H9 (cell line): ENCODE results near the gene SPC24. TPM values are rescaled to one million over a fixed set of nuclear protein-coding genes. Genes with fewer than 3 reads are reported as not detected.
"Not testable (repeated sequence)": the region's sequence is repeated elsewhere in the genome, so short reads cannot be mapped to it uniquely, and the experiment has no call there.

Experiments used
- DNase-seq: peaks from one replicate; pipeline ENCODE4 v3.0.0-alpha.2; 2017
- H2AFZ ChIP-seq: one replicate; pipeline ENCODE4 v1.6.1; 2013; ENCODE audit warnings: mild to moderate bottlenecking, low read length, control low read depth, moderate library complexity
- H2AK5ac ChIP-seq: 2 replicates; pipeline ENCODE4 v1.6.1; 2013; ENCODE audit warnings: low read length, control low read depth, mixed read lengths; ENCODE audit not compliant: insufficient read length
- H2BK120ac ChIP-seq: one replicate; pipeline ENCODE4 v1.6.1; 2013; ENCODE audit warnings: low read depth, mild to moderate bottlenecking, low read length, control low read depth, inconsistent platforms; ENCODE audit not compliant: poor library complexity, severe bottlenecking
- H2BK12ac ChIP-seq: 2 replicates; pipeline ENCODE4 v1.6.1; 2013; ENCODE audit warnings: low read length, control low read depth, mixed read lengths, low read depth; ENCODE audit not compliant: insufficient read length
- H2BK15ac ChIP-seq: 2 replicates; pipeline ENCODE4 v1.6.1; 2013; ENCODE audit warnings: low read depth, low read length, control low read depth
- H2BK20ac ChIP-seq: one replicate; pipeline ENCODE4 v1.6.1; 2013; ENCODE audit warnings: low read depth, mild to moderate bottlenecking, low read length, control low read depth, inconsistent platforms; ENCODE audit not compliant: poor library complexity, severe bottlenecking
- H2BK5ac ChIP-seq: 2 replicates; pipeline ENCODE4 v1.6.1; 2013; ENCODE audit warnings: low read length, control low read depth, mixed read lengths; ENCODE audit not compliant: insufficient read length
- H3K14ac ChIP-seq: 2 replicates; pipeline ENCODE4 v1.6.1; 2013; ENCODE audit warnings: low read length, control low read depth; ENCODE audit not compliant: insufficient read depth
- H3K18ac ChIP-seq: 2 replicates; pipeline ENCODE4 v1.6.1; 2013; ENCODE audit warnings: low read depth, mild to moderate bottlenecking, mixed read lengths, low read length, control low read depth; ENCODE audit not compliant: insufficient read length
- H3K23ac ChIP-seq: 2 replicates; pipeline ENCODE4 v1.6.1; 2013; ENCODE audit warnings: low read length, control low read depth, mixed read lengths, low read depth; ENCODE audit not compliant: insufficient read length
- H3K23me2 ChIP-seq: 2 replicates; pipeline ENCODE4 v1.6.1; 2013; ENCODE audit warnings: low read depth, mild to moderate bottlenecking, mixed read lengths, low read length, control low read depth; ENCODE audit not compliant: insufficient read length, poor library complexity, severe bottlenecking
- H3K27ac ChIP-seq: 2 replicates; pipeline ENCODE4 v1.5.1; 2013; ENCODE audit warnings: low read length, control low read depth, mixed read lengths, low read depth; ENCODE audit not compliant: insufficient read length
- H3K27me3 ChIP-seq: 2 replicates; pipeline ENCODE4 v1.6.1; 2013; ENCODE audit warnings: low read length, control low read depth, inconsistent platforms; ENCODE audit not compliant: insufficient read depth
- H3K4ac ChIP-seq: 2 replicates; pipeline ENCODE4 v1.6.1; 2013; ENCODE audit warnings: low read depth, mild to moderate bottlenecking, control low read depth, inconsistent platforms, low read length, moderate library complexity
- H3K4me1 ChIP-seq: 2 replicates; pipeline ENCODE4 v1.6.1; 2013; ENCODE audit warnings: low read length, control low read depth, inconsistent platforms; ENCODE audit not compliant: insufficient read depth
- H3K4me2 ChIP-seq: 2 replicates; pipeline ENCODE4 v1.6.1; 2013; ENCODE audit warnings: low read length, control low read depth, mixed read lengths; ENCODE audit not compliant: insufficient read length, insufficient read depth
- H3K56ac ChIP-seq: 2 replicates; pipeline ENCODE4 v1.6.1; 2013; ENCODE audit warnings: low read depth, mild to moderate bottlenecking, mixed read lengths, low read length, control low read depth; ENCODE audit not compliant: insufficient read length
- H3K79me1 ChIP-seq: 2 replicates; pipeline ENCODE4 v1.6.1; 2013; ENCODE audit warnings: low read depth, mild to moderate bottlenecking, moderate library complexity, low read length, control low read depth, inconsistent platforms; ENCODE audit not compliant: insufficient read depth, poor library complexity, severe bottlenecking
- H3K79me2 ChIP-seq: 2 replicates; pipeline ENCODE4 v1.6.1; 2013; ENCODE audit warnings: low read length, control low read depth, inconsistent platforms; ENCODE audit not compliant: insufficient read depth
- H3K9ac ChIP-seq: 2 replicates; pipeline ENCODE4 v1.6.1; 2013; ENCODE audit warnings: low read length, control low read depth, mixed read lengths; ENCODE audit not compliant: insufficient read length; ENCODE audit errors: extremely low read depth
- H3K9me3 ChIP-seq: one replicate; pipeline ENCODE4 v1.6.1; 2013; ENCODE audit warnings: low read depth, low read length, inconsistent platforms; ENCODE audit not compliant: control insufficient read depth
- H3T11ph ChIP-seq: one replicate; pipeline ENCODE4 v1.6.1; 2013; ENCODE audit warnings: mild to moderate bottlenecking, low read length, control low read depth, inconsistent platforms
- H4K20me1 ChIP-seq: one replicate; pipeline ENCODE4 v1.6.1; 2013; ENCODE audit not compliant: control insufficient read depth, insufficient read length, insufficient read depth
- H4K5ac ChIP-seq: 2 replicates; pipeline ENCODE4 v1.6.1; 2013; ENCODE audit warnings: low read depth, mild to moderate bottlenecking, mixed read lengths, low read length, control low read depth; ENCODE audit not compliant: insufficient read length
- H4K8ac ChIP-seq: replicated peaks from 2 replicates; pipeline ENCODE4 v1.6.1; 2013; ENCODE audit warnings: low read length, control low read depth, mixed read lengths, low read depth; ENCODE audit not compliant: insufficient read length
- H4K91ac ChIP-seq: 2 replicates; pipeline ENCODE4 v1.6.1; 2013; ENCODE audit warnings: low read depth, mild to moderate bottlenecking, moderate library complexity, mixed read lengths, low read length, control low read depth; ENCODE audit not compliant: insufficient read length
- H3K27ac Mint-ChIP-seq, 3 experiments: 2 replicates in 2 of 3; 3 replicates in 1 of 3; pipeline ENCODE4 v1.8.0; 2020 to 2021; ENCODE audit warnings: mixed read lengths in 3 of 3, mild to moderate bottlenecking in 1 of 3, moderate library complexity in 1 of 3
- H3K27me3 Mint-ChIP-seq: 2 replicates; pipeline ENCODE4 v1.8.0; 2021; ENCODE audit warnings: low read depth, mild to moderate bottlenecking, moderate library complexity, mixed read lengths
- H3K36me3 Mint-ChIP-seq, 3 experiments: 2 replicates in 2 of 3; 3 replicates in 1 of 3; pipeline ENCODE4 v1.8.0; 2020 to 2021; ENCODE audit warnings: low read depth in 3 of 3, mixed read lengths in 3 of 3; ENCODE audit not compliant: insufficient read depth in 1 of 3
- H3K4me1 Mint-ChIP-seq, 2 experiments: 2 replicates each; pipeline ENCODE4 v1.8.0; 2020; ENCODE audit warnings: mixed read lengths in 2 of 2
- H3K4me3 Mint-ChIP-seq, 2 experiments: 2 replicates in 1 of 2; 3 replicates in 1 of 2; pipeline ENCODE4 v1.8.0; 2020 to 2021; ENCODE audit warnings: mild to moderate bottlenecking in 2 of 2, mixed read lengths in 2 of 2, moderate library complexity in 1 of 2
- H3K9me3 Mint-ChIP-seq, 2 experiments: 2 replicates in 1 of 2; 3 replicates in 1 of 2; pipeline ENCODE4 v1.8.0; 2020; ENCODE audit warnings: mild to moderate bottlenecking in 2 of 2, mixed read lengths in 2 of 2, moderate library complexity in 1 of 2
- CTCF ChIP-seq: fragments of 200-600 bp; sonication (generic); conservative IDR thresholded peaks from 3 replicates; pipeline ENCODE4 v1.8.0; 2021; ENCODE audit warnings: antibody characterized with exemption, mild to moderate bottlenecking
- WGBS: extraction: QIAGEN DNeasy Blood & Tissue Kit; methylation state at CpG from one replicate; pipeline ENCODE4 v1.1.7; 2013; ENCODE audit warnings: missing lambda C conversion rate, low lambda C conversion rate, mixed read lengths; ENCODE audit not compliant: insufficient read length; ENCODE audit errors: extremely low coverage; 5-methylcytosine and 5-hydroxymethylcytosine counted together
- total RNA-seq: library from RNA; stranded (reverse); gene quantifications from 2 replicates; pipeline ENCODE4 v1.2.1, GENCODE V29; 2021

Gene SPC24
- total RNA-seq, 1 experiment from 2014 or later, result 51.5 TPM

DNA sequence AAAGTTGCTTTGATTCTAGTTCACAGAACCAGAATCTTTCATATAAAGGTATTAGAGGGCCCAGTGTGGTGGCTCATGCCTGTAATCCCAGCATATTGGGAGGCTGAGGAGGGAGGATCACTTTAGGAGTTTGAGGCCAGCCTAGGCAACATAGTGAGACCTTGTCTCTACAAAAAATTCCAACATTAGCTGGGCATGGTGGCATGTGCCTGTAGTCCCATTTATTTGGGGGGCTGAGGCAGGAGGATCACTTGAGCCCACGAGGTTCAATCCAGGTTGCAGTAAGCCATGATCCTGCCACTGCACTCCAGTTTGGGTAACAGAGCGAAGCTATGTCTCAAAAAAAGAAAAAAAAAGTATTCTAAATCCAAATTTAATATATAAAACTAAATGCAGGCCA, 57.3 kb downstream of the SPC24 start:
- H3K18ac ChIP-seq, result no peak overlapping the region
- H3K14ac ChIP-seq, result no peak overlapping the region
- Mint-ChIP-seq H3K9me3 (no peaks in the 10 kb centered on the region), H3K36me3 (peaks cover 55 to 81% (median 76%) of the 10 kb centered on the region in 3 experiments; a peak in 6 of 7 replicates), H3K4me1 (peaks cover 12 to 15% of the 10 kb centered on the region in 2 experiments; a peak in 2 of 4 replicates), H3K27me3 (no peaks in the 10 kb centered on the region), H3K27ac (no peak overlapping the region; a peak in 1 of 7 replicates), H3K4me3 (no peak overlapping the region)
- H3K4me1 ChIP-seq, result 0 out of 2 replicates have a peak, but pooled peaks cover 3% of the 10 kb centered on the region
- no peaks in the 10 kb centered on the region for H3K27me3 ChIP-seq
- no CpG with 5 or more reads among the region's 2 CpGs for WGBS
- H4K5ac ChIP-seq, result no peak overlapping the region
- no peak overlapping the region for H4K8ac ChIP-seq
- H3K56ac ChIP-seq, result no peak overlapping the region
- no peaks in the 10 kb centered on the region for H3K9me3 ChIP-seq
- H3T11ph ChIP-seq, result no peak overlapping the region
- H4K20me1 ChIP-seq, result no peaks in the 10 kb centered on the region
- H3K79me1 ChIP-seq, result peaks cover 7% of the 10 kb centered on the region
- H3K4ac ChIP-seq, result no peak overlapping the region
- no peak for DNase-seq
- no peak overlapping the region for H2BK5ac ChIP-seq
- H2BK15ac ChIP-seq, result no peak overlapping the region
- no peak overlapping the region for H2AFZ ChIP-seq
- H4K91ac ChIP-seq, result no peak overlapping the region
- TF ChIP-seq CTCF, result no peak
- H3K27ac ChIP-seq, result no peak overlapping the region
- no peak overlapping the region for H2BK12ac ChIP-seq
- H3K79me2 ChIP-seq, result peaks cover 42% of the 10 kb centered on the region
- no peak overlapping the region for H2BK20ac ChIP-seq
- H3K9ac ChIP-seq, result no peak overlapping the region
- no peaks in the 10 kb centered on the region for H3K23me2 ChIP-seq
- no peak overlapping the region for H3K23ac ChIP-seq
- H3K4me2 ChIP-seq, result no peak overlapping the region
- H2AK5ac ChIP-seq, result no peak overlapping the region
- H2BK120ac ChIP-seq, result no peak overlapping the region

DNA sequence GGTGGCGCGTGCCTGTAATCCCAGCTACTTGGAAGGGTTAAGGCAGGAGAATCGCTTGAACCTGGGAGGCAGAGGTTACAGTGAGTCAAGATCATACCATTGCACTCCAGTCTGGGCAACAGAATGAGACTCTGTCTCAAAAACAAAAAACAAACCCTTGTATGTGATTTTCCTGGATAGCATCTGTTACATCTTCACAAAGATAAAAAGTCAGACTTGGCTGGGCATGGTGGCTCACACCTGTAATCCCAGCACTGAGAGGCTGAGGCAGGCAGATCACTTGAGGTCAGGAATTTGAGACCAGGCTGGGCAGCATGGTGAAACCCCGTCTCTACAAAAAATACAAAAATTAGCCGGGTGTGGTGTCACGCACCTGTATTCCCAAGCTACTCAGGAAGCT, 58.2 kb downstream of the SPC24 start:
- no CpG with 5 or more reads among the region's 6 CpGs for WGBS
- not testable (repeated sequence) for H3K18ac ChIP-seq, H4K91ac ChIP-seq, H3K9me3 ChIP-seq, H3K9me3 Mint-ChIP-seq, H2BK120ac ChIP-seq, H2AK5ac ChIP-seq, H3K27me3 Mint-ChIP-seq, H3K27me3 ChIP-seq, H3K4me1 ChIP-seq, H3K23me2 ChIP-seq, H2BK20ac ChIP-seq, H3K4ac ChIP-seq, H3K14ac ChIP-seq, H4K20me1 ChIP-seq, H2BK5ac ChIP-seq, H4K5ac ChIP-seq, H3K4me3 Mint-ChIP-seq, H2BK15ac ChIP-seq, H3K4me2 ChIP-seq, H3K27ac ChIP-seq, H2BK12ac ChIP-seq, H3K79me1 ChIP-seq, DNase-seq, H3K9ac ChIP-seq, H4K8ac ChIP-seq, H3K56ac ChIP-seq, H3K23ac ChIP-seq, H3T11ph ChIP-seq, H2AFZ ChIP-seq
- Mint-ChIP-seq H3K4me1 (peaks cover 12 to 20% of the 10 kb centered on the region in 2 experiments; a peak in 3 of 4 replicates), H3K27ac (peak overlapping the region in 1 of 3 experiments; percentile 49; a peak in 2 of 7 replicates), H3K36me3 (peaks cover 50 to 80% (median 76%) of the 10 kb centered on the region in 3 experiments; a peak in 6 of 7 replicates)
- peaks cover 52% of the 10 kb centered on the region for H3K79me2 ChIP-seq
